Lower lobe of right lung (tissue), 2 donors: ENCODE data around the gene CARHSP1. TPM values are rescaled to one million over a fixed set of nuclear protein-coding genes. Genes with fewer than 3 reads are reported as not detected.
"Not testable (repeated sequence)": the region's sequence is repeated elsewhere in the genome, so short reads cannot be mapped to it uniquely, and the experiment has no call there.

ENCODE experiments used
- ATAC-seq, 2 donors: fragments of 200-7000 bp; cut with Tn5 transposase; one replicate each; pipeline ENCODE4 v1.9.1; 2020 to 2022; ENCODE audit warnings: mild to moderate bottlenecking in 2 of 2, moderate library complexity in 2 of 2
- DNase-seq: peaks from one replicate; pipeline ENCODE4 v3.0.0-alpha.2; 2020
- H3K27ac ChIP-seq: fragments of 200-600 bp; one replicate; pipeline ENCODE4 v1.8.0; 2022
- H3K27me3 ChIP-seq: fragments of 200-600 bp; one replicate; pipeline ENCODE4 v1.8.0; 2022; ENCODE audit warnings: low read depth
- H3K36me3 ChIP-seq: fragments of 200-600 bp; one replicate; pipeline ENCODE4 v1.8.0; 2022; ENCODE audit warnings: mild to moderate bottlenecking
- H3K4me1 ChIP-seq: fragments of 200-600 bp; one replicate; pipeline ENCODE4 v1.8.0; 2022
- H3K4me3 ChIP-seq: fragments of 200-600 bp; one replicate; pipeline ENCODE4 v1.8.0; 2022; ENCODE audit warnings: mild to moderate bottlenecking
- H3K9me3 ChIP-seq: fragments of 200-600 bp; one replicate; pipeline ENCODE4 v1.8.0; 2022
- intact Hi-C: fragments of 100-400 bp; cut with DNase I; formaldehyde crosslinking; loops from one replicate; pipeline ENCODE4 v1.11.0; 2022
- total RNA-seq: library from RNA; stranded (reverse); fragmentation: NEBNext Ultra II Directional; extraction: Animal tissue kit (Norgen Biotek cat#: 25700); gene quantifications from one replicate; pipeline ENCODE4 v1.2.1, GENCODE V29; 2021
- TF ChIP-seq, protein P1 (sequence below): fragments of 200-600 bp; IDR thresholded peaks from one replicate; pipeline ENCODE4 v1.8.0; 2022; ENCODE audit warnings: antibody characterized with exemption, mild to moderate bottlenecking
- donor health status: DM: no; HTN: yes; CAD: no; lungs with severe emphysema.

CARHSP1 gene
- total RNA-seq, 1 donor from 2014 or later, result 89.0 TPM

DNA sequence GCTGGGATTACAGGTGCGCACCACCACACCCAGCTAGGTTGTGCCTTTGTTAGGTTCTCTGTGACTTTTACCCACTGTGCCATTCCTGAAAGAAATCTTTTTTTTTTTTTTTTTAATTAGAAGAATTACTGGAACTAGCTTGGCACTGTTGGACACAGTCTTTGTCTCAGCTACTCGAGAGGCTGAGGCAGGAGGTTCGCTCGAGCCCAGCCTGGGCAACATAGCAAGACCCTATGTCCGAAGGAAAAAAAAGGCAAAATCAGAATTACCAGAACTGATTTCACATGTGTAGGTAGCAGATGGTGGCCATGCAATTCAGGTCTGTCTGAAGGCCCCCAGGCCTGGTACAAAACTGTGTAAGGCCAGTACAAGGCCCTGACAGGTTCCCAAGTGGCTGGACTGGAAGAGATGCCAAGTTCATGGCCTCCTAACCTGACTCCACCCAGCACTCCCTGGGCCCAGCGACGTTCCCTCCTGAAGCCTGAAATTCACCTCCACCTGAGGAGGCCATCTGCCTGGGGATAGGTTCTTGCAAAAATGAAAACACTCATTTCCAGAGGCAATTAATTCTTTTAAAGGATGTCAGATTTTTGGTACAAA, 23.0 kb downstream of the CARHSP1 start:
- Histone ChIP-seq H3K4me1 (peaks cover 21% of the 10 kb centered on the region), H3K27me3 (no peaks in the 10 kb centered on the region), H3K4me3 (no peak overlapping the region), H3K36me3 (peaks cover 49% of the 10 kb centered on the region), H3K27ac (no peak overlapping the region), H3K9me3 (no peaks in the 10 kb centered on the region)
- intact Hi-C loops, result no loop called here
- DNase-seq (no peak), ATAC-seq (no peak)
- TF ChIP-seq, protein P1, sequence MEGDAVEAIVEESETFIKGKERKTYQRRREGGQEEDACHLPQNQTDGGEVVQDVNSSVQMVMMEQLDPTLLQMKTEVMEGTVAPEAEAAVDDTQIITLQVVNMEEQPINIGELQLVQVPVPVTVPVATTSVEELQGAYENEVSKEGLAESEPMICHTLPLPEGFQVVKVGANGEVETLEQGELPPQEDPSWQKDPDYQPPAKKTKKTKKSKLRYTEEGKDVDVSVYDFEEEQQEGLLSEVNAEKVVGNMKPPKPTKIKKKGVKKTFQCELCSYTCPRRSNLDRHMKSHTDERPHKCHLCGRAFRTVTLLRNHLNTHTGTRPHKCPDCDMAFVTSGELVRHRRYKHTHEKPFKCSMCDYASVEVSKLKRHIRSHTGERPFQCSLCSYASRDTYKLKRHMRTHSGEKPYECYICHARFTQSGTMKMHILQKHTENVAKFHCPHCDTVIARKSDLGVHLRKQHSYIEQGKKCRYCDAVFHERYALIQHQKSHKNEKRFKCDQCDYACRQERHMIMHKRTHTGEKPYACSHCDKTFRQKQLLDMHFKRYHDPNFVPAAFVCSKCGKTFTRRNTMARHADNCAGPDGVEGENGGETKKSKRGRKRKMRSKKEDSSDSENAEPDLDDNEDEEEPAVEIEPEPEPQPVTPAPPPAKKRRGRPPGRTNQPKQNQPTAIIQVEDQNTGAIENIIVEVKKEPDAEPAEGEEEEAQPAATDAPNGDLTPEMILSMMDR, result no peak

GRCh38 chr16:8843296-8843695, 25.5 kb downstream of the CARHSP1 start:
- DNase-seq, result not testable (repeated sequence)
- peak overlapping the region; percentile 21 for H3K4me3 ChIP-seq

GRCh38 chr16:8842016-8842415, 26.8 kb downstream of the CARHSP1 start:
- ATAC-seq, H3K27me3 ChIP-seq, H3K4me1 ChIP-seq, H3K9me3 ChIP-seq, DNase-seq, intact Hi-C loops: not testable (repeated sequence)
- Histone ChIP-seq H3K4me3 (peak overlapping the region; percentile 21), H3K27ac (peak overlapping the region; percentile 41), H3K36me3 (peaks cover 13% of the 10 kb centered on the region)

More at GRCh38 chr16:8843296-8843695, 25.5 kb downstream of the CARHSP1 start:
- intact Hi-C loops, H3K4me1 ChIP-seq, H3K27me3 ChIP-seq, ATAC-seq, H3K9me3 ChIP-seq, H3K27ac ChIP-seq: not testable (repeated sequence)
- H3K36me3 ChIP-seq, result peaks cover 25% of the 10 kb centered on the region

GRCh38 chr16:8837594-8837993, 31.2 kb downstream of the CARHSP1 start:
- intact Hi-C loops, H3K27ac ChIP-seq, H3K36me3 ChIP-seq, H3K4me3 ChIP-seq, H3K27me3 ChIP-seq, ATAC-seq, DNase-seq, H3K9me3 ChIP-seq: not testable (repeated sequence)
- peaks cover 11% of the 10 kb centered on the region for H3K4me1 ChIP-seq

DNA sequence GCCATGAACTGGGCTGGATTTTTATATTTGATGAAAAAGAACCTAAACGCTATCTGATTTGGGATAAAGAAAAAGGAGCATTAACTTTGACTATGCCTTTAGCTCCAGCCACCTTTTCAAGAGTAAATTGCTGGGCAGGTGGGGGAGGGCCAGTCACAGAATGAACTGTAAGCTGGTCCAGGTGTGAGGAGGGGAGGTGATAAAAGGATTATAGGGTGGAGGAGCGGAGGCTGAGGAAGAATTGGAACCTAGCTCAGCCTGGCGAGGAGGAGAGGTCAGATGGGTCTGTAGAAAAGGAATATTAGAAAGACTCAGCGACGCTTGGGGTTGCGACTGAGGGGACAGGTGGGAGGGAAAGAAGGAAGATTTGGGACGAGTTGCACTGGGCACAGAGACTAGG, 32.0 kb downstream of the CARHSP1 start:
- intact Hi-C loops, H3K27me3 ChIP-seq, H3K27ac ChIP-seq, H3K9me3 ChIP-seq, H3K4me3 ChIP-seq, H3K36me3 ChIP-seq, DNase-seq, ATAC-seq: not testable (repeated sequence)
- peaks cover 11% of the 10 kb centered on the region for H3K4me1 ChIP-seq

- H3K9me3 ChIP-seq, result no peaks in the 10 kb centered on the region
- peaks cover 6% of the 10 kb centered on the region for H3K4me1 ChIP-seq
- H3K27ac ChIP-seq, result no peak overlapping the region
- ATAC-seq (peak in 1 of 2 donors; percentile 30), DNase-seq (no peak)
- peaks cover 40% of the 10 kb centered on the region for H3K36me3 ChIP-seq
- H3K27me3 ChIP-seq, result no peaks in the 10 kb centered on the region
- intact Hi-C loops, result no loop called here
- TF ChIP-seq, protein P1, result no peak
- no peak overlapping the region for H3K4me3 ChIP-seq
Observed at GRCh38 chr16:8832717-8833105, 36.1 kb downstream of the CARHSP1 start.

- intact Hi-C loops, result no loop called here
Observed at GRCh38 chr16:8831871-8832716, 36.7 kb downstream of the CARHSP1 start.

More at GRCh38 chr16:8831871-8832716, 36.7 kb downstream of the CARHSP1 start:
- Histone ChIP-seq H3K27me3 (no peaks in the 10 kb centered on the region), H3K27ac (no peak overlapping the region), H3K36me3 (peaks cover 40% of the 10 kb centered on the region), H3K4me3 (no peak overlapping the region), H3K9me3 (no peaks in the 10 kb centered on the region), H3K4me1 (peaks cover 6% of the 10 kb centered on the region)
- ATAC-seq, result no peak
- TF ChIP-seq, protein P1, result no peak
- DNase-seq, result no peak
